Heart right ventricle (tissue), 16 donors: ENCODE measurements around the gene NFATC2IP. TPM values are rescaled to one million over a fixed set of nuclear protein-coding genes. Genes with fewer than 3 reads are reported as not detected.
"Not testable (repeated sequence)": the region's sequence is repeated elsewhere in the genome, so short reads cannot be mapped to it uniquely, and the experiment has no call there.

ENCODE experiments used
- ATAC-seq, 8 donors: fragments of 200-7000 bp; cut with Tn5 transposase; one replicate each; pipeline ENCODE4 v1.9.1; 2020; ENCODE audit warnings: mild to moderate bottlenecking in 8 of 8, moderate library complexity in 8 of 8, moderate number of reproducible peaks in 1 of 8
- DNase-seq, 2 donors: peaks; one replicate each; pipeline ENCODE4 v3.0.0-alpha.2; 2020
- H3K27ac ChIP-seq, 10 donors: fragments of 200-600 bp; sonication (generic) in 2 of 10; one replicate each; pipeline versions ENCODE4 v1.5.0 to v1.8.0; 2020 to 2022; ENCODE audit warnings: mild to moderate bottlenecking in 3 of 10
- H3K27me3 ChIP-seq, 7 donors: fragments of 200-600 bp; one replicate each; pipeline ENCODE4 v1.8.0; 2021 to 2022; ENCODE audit warnings: mild to moderate bottlenecking in 2 of 7
- H3K36me3 ChIP-seq, 9 donors: fragments of 200-600 bp; sonication (generic) in 1 of 9; one replicate each; pipeline versions ENCODE4 v1.5.0 to v1.8.0; 2020 to 2022; ENCODE audit warnings: mild to moderate bottlenecking in 2 of 9
- H3K4me1 ChIP-seq, 9 donors: fragments of 200-600 bp; sonication (generic) in 1 of 9; one replicate each; pipeline versions ENCODE4 v1.5.0 to v1.8.0; 2020 to 2022; ENCODE audit warnings: mild to moderate bottlenecking in 4 of 9
- H3K4me3 ChIP-seq, 10 donors: fragments of 200-600 bp; sonication (generic) in 2 of 10; one replicate each; pipeline versions ENCODE4 v1.5.0 to v1.8.0; 2020 to 2022; ENCODE audit warnings: mild to moderate bottlenecking in 7 of 10, moderate library complexity in 2 of 10
- H3K9me3 ChIP-seq, 11 donors: fragments of 200-600 bp in 10 of 11; sonication (generic) in 2 of 11; one replicate each; pipeline versions ENCODE4 v1.5.0 to v1.8.0; 2013 to 2022; ENCODE audit warnings: mild to moderate bottlenecking in 2 of 11, control low read depth in 1 of 11, moderate library complexity in 1 of 11
- CTCF ChIP-seq, 9 donors: fragments of 200-600 bp; sonication (generic) in 2 of 9; IDR thresholded peaks; one replicate each; pipeline versions ENCODE4 v1.5.0 to v1.8.0; 2021 to 2022; ENCODE audit warnings: antibody characterized with exemption in 9 of 9, mild to moderate bottlenecking in 5 of 9, moderate library complexity in 1 of 9
- WGBS, 2 donors: extraction: QIAGEN DNeasy Blood & Tissue Kit; methylation state at CpG; one replicate each; pipeline ENCODE4 v1.1.7; 2013; ENCODE audit warnings: inconsistent platforms in 1 of 2; 5-methylcytosine and 5-hydroxymethylcytosine counted together
- intact Hi-C, 10 donors: fragments of 100-400 bp; cut with DNase I; formaldehyde crosslinking; loops; one replicate each; pipeline versions ENCODE4 v1.11.1 to v1.14.2; 2022
- polyA plus RNA-seq, 2 donors: library from polyadenylated mRNA; stranded (reverse); fragments of 200-250 nt; gene quantifications; one replicate each; pipeline ENCODE4 v1.2.3, GENCODE V29; 2013
- total RNA-seq, 10 donors: library from RNA; stranded (reverse); fragmentation: NEBNext Ultra II Directional in 3 of 10; extraction: Animal tissue kit (Norgen Biotek cat#: 25700) in 3 of 10; gene quantifications; one replicate each; pipeline versions ENCODE4 v1.2.1 to v1.2.4, GENCODE V29; 2021 to 2023
- donor health status: Arrhythmogenic right ventricular cardiomyopathy.
- donor health status: ischemic (EF 13 %, LVEDD 7.1; RV severe dilation, severe dysfunction).
- donor health status: healthy with polysubstance abuse.
- donor health status: DM: no; HTN: yes; CAD: no.
- donor health status: DM: no; HTN: no; CAD: no.
- donor health status: ischemic (EF 25% LVEDD 6.9; RV normal size, moderate dysfunction).
- donor health status: ischemic (EF 25% LVEDD 5.7; RV mildly dilated, moderate dysfunction).
- donor health status: healthy.
- donor health status: DM: yes; HTN: yes; CAD: no.
- donor health status: Ischemic cardiomyopathy.
- donor health status: ischemic (EF 35%, LVEDD 5.7; RV mildly dilated, moderate dysfunction).
- donor health status: nonischemic (EF 11% LVEDD 7.7; RV severe dilation, severe dysfunction).
- donor health status: DM: yes; HTN: yes; CAD: no.
- donor health status: PGD.
- donor health status: ischemic (EF 29% LVEDD 5.4; RV normal size, mild dysfunction).
- donor health status: nonischemic (EF 23%, LVEDD 6.1; RV moderate dilation, normal function).

The NFATC2IP gene
- total and polyA plus RNA-seq, 12 donors: 13.8 to 24.4 (median 17.0) TPM

- Histone ChIP-seq H3K9me3 (no peaks in the 10 kb centered on the region), H3K36me3 (no peaks in the 10 kb centered on the region), H3K4me1 (no peaks in the 10 kb centered on the region), H3K4me3 (no peak overlapping the region), H3K27ac (no peak overlapping the region), H3K27me3 (peaks cover 0 to 4% (median 0%) of the 10 kb centered on the region in 7 donors)
- intact Hi-C loops: no loop called here
- ATAC-seq (no peak), DNase-seq (no peak)
- TF ChIP-seq CTCF (IDR thresholded peaks at IDR 0.05): no peak
- WGBS, 2 donors: 67 to 80% methylated on average over 3 of the region's 3 CpGs
Measured at GRCh38 chr16:28998837-28999236, 48.1 kb downstream of the NFATC2IP start.

GRCh38 chr16:28999577-28999976 lies 48.8 kb downstream of the NFATC2IP start:
- H3K27me3 ChIP-seq: peaks cover 0 to 4% (median 0%) of the 10 kb centered on the region in 7 donors
- H3K9me3 ChIP-seq: no peaks in the 10 kb centered on the region
- H3K4me1 ChIP-seq: no peaks in the 10 kb centered on the region
- no peak for TF ChIP-seq CTCF (IDR thresholded peaks at IDR 0.05)
- H3K36me3 ChIP-seq: no peaks in the 10 kb centered on the region
- no peak for DNase-seq
- WGBS, 2 donors: 73 to 77% methylated on average over 4 of the region's 4 CpGs
- no peak overlapping the region for H3K27ac ChIP-seq
- H3K4me3 ChIP-seq: no peak overlapping the region
- intact Hi-C loops: no loop called here
- no peak for ATAC-seq

GRCh38 chr16:29000019-29000418 lies 49.3 kb downstream of the NFATC2IP start:
- TF ChIP-seq CTCF (IDR thresholded peaks at IDR 0.05): no peak
- H3K27me3 ChIP-seq: peaks cover 0 to 4% (median 0%) of the 10 kb centered on the region in 7 donors
- no peak for ATAC-seq
- DNase-seq: no peak
- WGBS, 2 donors: 86 to 89% methylated on average over 2 of the region's 2 CpGs
- intact Hi-C loops: no loop called here
- H3K4me3 ChIP-seq: no peak overlapping the region
- no peak overlapping the region for H3K27ac ChIP-seq
- no peaks in the 10 kb centered on the region for H3K9me3 ChIP-seq
- H3K4me1 ChIP-seq: no peaks in the 10 kb centered on the region
- H3K36me3 ChIP-seq: no peaks in the 10 kb centered on the region

- H3K9me3 ChIP-seq, H3K4me3 ChIP-seq, ATAC-seq, H3K36me3 ChIP-seq, H3K27ac ChIP-seq, intact Hi-C loops, DNase-seq: not testable (repeated sequence)
- 74 to 75% methylated on average over 9 of the region's 9 CpGs for WGBS, 2 donors
- H3K27me3 ChIP-seq: peaks cover 0 to 10% (median 0%) of the 10 kb centered on the region in 7 donors
- peaks cover 0 to 20% (median 0%) of the 10 kb centered on the region in 9 donors for H3K4me1 ChIP-seq
Measured at GRCh38 chr16:29004496-29005139, 53.9 kb downstream of the NFATC2IP start.
